DOHH2 (cell line): Measurements from ENCODE around the gene STPG2.

ENCODE experiments used
- H3F3A ChIP-seq: fragments of 200-600 bp; sonication (generic), shearing (Covaris generic); 2 replicates; pipeline ENCODE4 v1.6.0; 2016; ENCODE audit warnings: antibody characterized with exemption, mild to moderate bottlenecking; ENCODE audit not compliant: control insufficient read depth, insufficient read depth
- H3K27ac ChIP-seq: fragments of 200-600 bp; sonication (generic); 2 replicates; pipeline ENCODE4 v1.5.1; 2014; ENCODE audit warnings: low read depth, mild to moderate bottlenecking, low read length, moderate library complexity
- H3K27me3 ChIP-seq: fragments of 200-600 bp; sonication (generic); 2 replicates; pipeline ENCODE4 v1.6.1; 2014; ENCODE audit warnings: mild to moderate bottlenecking, low read length, mixed read lengths; ENCODE audit not compliant: control insufficient read depth
- H3K36me3 ChIP-seq: fragments of 200-600 bp; sonication (generic); 2 replicates; pipeline ENCODE4 v1.6.1; 2014; ENCODE audit warnings: mild to moderate bottlenecking, low read length, moderate library complexity, mixed read lengths; ENCODE audit not compliant: control insufficient read depth
- H3K4me1 ChIP-seq: fragments of 200-600 bp; sonication (generic); 2 replicates; pipeline ENCODE4 v1.6.1; 2014; ENCODE audit warnings: mild to moderate bottlenecking, low read length, mixed read lengths; ENCODE audit not compliant: control insufficient read depth
- H3K4me2 ChIP-seq: fragments of 200-600 bp; sonication (generic); 2 replicates; pipeline ENCODE4 v1.6.0; 2014; ENCODE audit warnings: mild to moderate bottlenecking, low read length, moderate library complexity
- H3K4me3 ChIP-seq: fragments of 200-600 bp; sonication (generic); 2 replicates; pipeline ENCODE4 v1.5.1; 2014; ENCODE audit warnings: mild to moderate bottlenecking, low read length, mixed read lengths
- H3K79me2 ChIP-seq: fragments of 200-600 bp; sonication (generic); 2 replicates; pipeline ENCODE4 v1.6.1; 2014; ENCODE audit warnings: mild to moderate bottlenecking, low read length, mixed read lengths; ENCODE audit not compliant: control insufficient read depth
- H3K9me2 ChIP-seq: fragments of 200-600 bp; sonication (generic); replicated peaks from 2 replicates; pipeline ENCODE4 v1.6.1; 2014; ENCODE audit warnings: mild to moderate bottlenecking, low read length, mixed read lengths; ENCODE audit not compliant: control insufficient read depth
- H3K9me3 ChIP-seq: fragments of 200-600 bp; sonication (generic); 2 replicates; pipeline ENCODE4 v1.6.1; 2014; ENCODE audit warnings: antibody characterized with exemption, low read length, mixed read lengths; ENCODE audit not compliant: control insufficient read depth, insufficient read depth
- H4K20me1 ChIP-seq: fragments of 200-600 bp; sonication (generic); 2 replicates; pipeline ENCODE4 v1.6.0; 2014; ENCODE audit warnings: low read depth, mild to moderate bottlenecking, antibody characterized with exemption, low read length, moderate library complexity; ENCODE audit not compliant: control insufficient read depth, insufficient read depth
- EZH2phosphoT487 ChIP-seq: fragments of 200-600 bp; sonication (generic); IDR thresholded peaks from 2 replicates; pipeline ENCODE4 v1.6.1; 2017; ENCODE audit warnings: borderline replicate concordance, mild to moderate bottlenecking, antibody characterized with exemption, low read length, moderate library complexity, mixed read lengths
- TF ChIP-seq, protein P1 (sequence below): fragments of 200-600 bp; sonication (generic); IDR thresholded peaks from one replicate; pipeline ENCODE4 v1.5.1; 2014; ENCODE audit warnings: antibody characterized with exemption, mild to moderate bottlenecking, low read depth, low read length; ENCODE audit not compliant: poor library complexity, severe bottlenecking

STPG2 gene

DNA sequence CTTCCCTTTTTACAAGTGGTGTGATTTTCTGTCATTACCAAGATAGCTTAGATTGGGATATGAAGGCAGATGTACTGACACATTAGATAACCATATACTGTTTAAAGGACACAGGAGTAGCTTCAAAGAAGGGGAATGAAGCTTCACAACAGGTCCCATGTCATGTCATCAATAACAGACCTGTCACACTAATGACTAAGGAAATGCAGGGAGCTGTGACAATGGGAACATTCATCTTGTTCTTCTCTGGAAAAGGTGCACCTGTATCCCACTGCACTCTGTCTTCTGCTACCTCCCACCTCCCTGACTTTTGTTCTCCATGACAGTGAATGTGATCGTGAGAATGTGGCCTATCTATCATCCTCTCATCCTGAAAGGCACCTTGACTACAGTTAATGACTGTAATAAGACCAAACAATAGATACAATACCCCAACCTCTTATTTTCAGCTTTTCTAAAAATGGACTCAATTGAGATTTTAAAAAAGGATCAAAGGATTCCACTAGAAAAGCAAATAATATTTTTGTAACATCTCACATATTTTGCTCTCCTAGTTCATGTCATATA lies 472.5 kb downstream of the STPG2 start:
- no peak overlapping the region for H3K4me2 ChIP-seq
- no peak overlapping the region for H3K27ac ChIP-seq
- no peaks in the 10 kb centered on the region for H3K4me1 ChIP-seq
- H4K20me1 ChIP-seq = no peaks in the 10 kb centered on the region
- H3K79me2 ChIP-seq = no peaks in the 10 kb centered on the region
- H3K36me3 ChIP-seq = no peaks in the 10 kb centered on the region
- H3F3A ChIP-seq = no peaks in the 10 kb centered on the region
- H3K4me3 ChIP-seq = no peak overlapping the region
- TF ChIP-seq EZH2phosphoT487 = no peak
- TF ChIP-seq, protein P1, sequence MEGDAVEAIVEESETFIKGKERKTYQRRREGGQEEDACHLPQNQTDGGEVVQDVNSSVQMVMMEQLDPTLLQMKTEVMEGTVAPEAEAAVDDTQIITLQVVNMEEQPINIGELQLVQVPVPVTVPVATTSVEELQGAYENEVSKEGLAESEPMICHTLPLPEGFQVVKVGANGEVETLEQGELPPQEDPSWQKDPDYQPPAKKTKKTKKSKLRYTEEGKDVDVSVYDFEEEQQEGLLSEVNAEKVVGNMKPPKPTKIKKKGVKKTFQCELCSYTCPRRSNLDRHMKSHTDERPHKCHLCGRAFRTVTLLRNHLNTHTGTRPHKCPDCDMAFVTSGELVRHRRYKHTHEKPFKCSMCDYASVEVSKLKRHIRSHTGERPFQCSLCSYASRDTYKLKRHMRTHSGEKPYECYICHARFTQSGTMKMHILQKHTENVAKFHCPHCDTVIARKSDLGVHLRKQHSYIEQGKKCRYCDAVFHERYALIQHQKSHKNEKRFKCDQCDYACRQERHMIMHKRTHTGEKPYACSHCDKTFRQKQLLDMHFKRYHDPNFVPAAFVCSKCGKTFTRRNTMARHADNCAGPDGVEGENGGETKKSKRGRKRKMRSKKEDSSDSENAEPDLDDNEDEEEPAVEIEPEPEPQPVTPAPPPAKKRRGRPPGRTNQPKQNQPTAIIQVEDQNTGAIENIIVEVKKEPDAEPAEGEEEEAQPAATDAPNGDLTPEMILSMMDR = no peak
- no peaks in the 10 kb centered on the region for H3K27me3 ChIP-seq
- no peaks in the 10 kb centered on the region for H3K9me3 ChIP-seq
- no peaks in the 10 kb centered on the region for H3K9me2 ChIP-seq

DNA sequence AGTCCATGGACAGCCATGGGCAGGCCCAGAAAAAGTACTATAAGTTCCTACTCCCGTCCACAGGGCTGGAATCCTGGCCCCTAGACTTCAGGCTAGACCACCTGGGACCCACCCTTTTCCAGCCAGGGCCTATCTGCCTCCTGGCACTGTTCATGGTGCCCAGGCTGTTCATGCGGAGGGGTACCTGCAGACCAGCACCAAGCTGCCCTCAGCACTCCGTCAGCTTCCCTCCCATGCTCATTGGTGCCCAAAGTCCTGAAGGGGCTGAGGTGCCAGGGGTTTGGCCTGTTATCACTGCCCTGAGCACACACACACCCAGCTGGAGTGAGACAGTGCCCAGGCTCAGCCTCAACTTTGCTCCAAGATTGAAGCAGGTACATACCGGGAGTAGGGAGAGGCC lies 477.7 kb downstream of the STPG2 start:
- Histone ChIP-seq H3K4me1 (no peaks in the 10 kb centered on the region), H3K9me2 (no peaks in the 10 kb centered on the region), H3K27ac (no peak overlapping the region), H3K79me2 (no peaks in the 10 kb centered on the region), H3K4me3 (no peak overlapping the region), H3K27me3 (no peaks in the 10 kb centered on the region), H3K4me2 (no peak overlapping the region), H4K20me1 (no peaks in the 10 kb centered on the region), H3K36me3 (no peaks in the 10 kb centered on the region), H3F3A (no peaks in the 10 kb centered on the region), H3K9me3 (peaks cover 4% of the 10 kb centered on the region; the same call in 1 of the 2 replicates)
- TF ChIP-seq, protein P1 = no peak
- TF ChIP-seq EZH2phosphoT487 = no peak

DNA sequence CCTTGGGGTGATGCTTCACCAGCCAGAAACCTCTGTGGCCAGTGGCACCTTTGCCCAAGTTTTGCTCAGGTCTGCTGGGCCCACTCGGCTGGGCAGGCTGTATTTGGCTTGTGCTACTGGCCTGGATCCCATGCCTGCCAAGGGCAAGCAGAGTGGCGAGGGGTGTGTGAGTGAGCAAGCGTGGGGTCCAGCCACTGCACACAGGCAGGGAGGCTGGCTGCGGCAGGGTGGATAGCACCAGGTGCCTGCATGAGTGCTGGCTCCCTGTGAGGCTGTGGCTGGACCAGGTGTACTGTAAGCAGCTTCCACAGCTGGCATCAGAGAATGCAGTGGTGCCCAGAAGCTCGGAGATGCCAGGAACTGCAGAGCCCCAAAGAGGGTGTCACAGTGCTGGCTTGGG lies 478.5 kb downstream of the STPG2 start:
- no peaks in the 10 kb centered on the region for H3K36me3 ChIP-seq
- TF ChIP-seq EZH2phosphoT487 = no peak
- H3K27ac ChIP-seq = no peak overlapping the region
- H3K27me3 ChIP-seq = no peaks in the 10 kb centered on the region
- H3K4me3 ChIP-seq = no peak overlapping the region
- H3K4me2 ChIP-seq = no peak overlapping the region
- no peaks in the 10 kb centered on the region for H3K9me2 ChIP-seq
- no peaks in the 10 kb centered on the region for H3F3A ChIP-seq
- H4K20me1 ChIP-seq = no peaks in the 10 kb centered on the region
- H3K4me1 ChIP-seq = no peaks in the 10 kb centered on the region
- H3K79me2 ChIP-seq = no peaks in the 10 kb centered on the region
- H3K9me3 ChIP-seq = peaks cover 4% of the 10 kb centered on the region; the same call in 1 of the 2 replicates

DNA sequence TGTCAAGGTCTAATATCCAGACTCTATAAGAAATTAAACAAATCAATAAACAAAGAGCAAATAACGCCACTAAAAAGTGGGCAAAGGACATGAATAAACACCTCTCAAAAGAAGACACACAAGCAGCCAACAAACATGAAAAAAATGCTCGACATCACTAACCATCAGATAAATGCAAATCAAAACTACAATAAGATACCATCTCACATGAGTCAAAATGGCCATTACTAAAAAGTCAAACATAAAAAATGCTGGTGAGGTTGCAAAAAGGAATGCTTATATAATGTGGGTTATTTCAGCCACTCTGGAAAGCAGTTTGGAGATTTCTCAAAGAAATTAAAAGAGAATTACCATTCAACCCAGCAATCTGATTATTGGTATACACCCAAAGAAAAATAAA lies 481.1 kb downstream of the STPG2 start:
- no peaks in the 10 kb centered on the region for H3K4me1 ChIP-seq
- H3K79me2 ChIP-seq = no peaks in the 10 kb centered on the region
- H3K27me3 ChIP-seq = no peaks in the 10 kb centered on the region
- TF ChIP-seq, protein P1 = no peak
- H3F3A ChIP-seq = no peaks in the 10 kb centered on the region
- no peak overlapping the region for H3K4me3 ChIP-seq
- H3K27ac ChIP-seq = no peak overlapping the region
- no peaks in the 10 kb centered on the region for H4K20me1 ChIP-seq
- H3K9me3 ChIP-seq = peaks cover 4% of the 10 kb centered on the region; the same call in 1 of the 2 replicates
- H3K9me2 ChIP-seq = no peaks in the 10 kb centered on the region
- H3K4me2 ChIP-seq = no peak overlapping the region
- no peaks in the 10 kb centered on the region for H3K36me3 ChIP-seq
